ENCODE results near the gene ODAPH. TPM values are rescaled to one million over a fixed set of nuclear protein-coding genes. Genes with fewer than 3 reads are reported as not detected.
"Not testable (repeated sequence)": the region's sequence is repeated elsewhere in the genome, so short reads cannot be mapped to it uniquely, and the experiment has no call there.

Gene ODAPH
- total RNA-seq (not detected), polyA plus RNA-seq (ENCODE audit: insufficient read length in 6 of 6) (under 1 TPM in 3 of 6 donors, not detected in 3; 0.31 to 0.71 (median 0.54) TPM)
- long read RNA-seq, donor 1: 0 reads
- long read RNA-seq, donor 2: 0 reads
- long read RNA-seq, donor 3: 0 reads
- long read RNA-seq, donor 4: 0 reads
- long read RNA-seq, donor 5: 0 reads
- long read RNA-seq, donor 6: 0 reads
- long read RNA-seq, donor 7: 0 reads
- long read RNA-seq, donor 8: 0 reads
- long read RNA-seq, donor 9: 0 reads
- long read RNA-seq, donor 10: 0 reads
- long read RNA-seq, donor 11: 0 reads
- long read RNA-seq, donor 12: 0 reads

GRCh38 chr4:75555294-75556164, at the start of gene ODAPH:
TSS of gene ODAPH (plus strand) at chr4:75556066. CDS start at chr4:75556083, 17 bp downstream.
- Histone ChIP-seq H3K4me1 (no peaks in the 10 kb centered on the region), H3K4me3 (no peak within 1 kb of the TSS), H3K27me3 (peaks cover 0 to 4% of the 10 kb centered on the region in 2 donors), H3K36me3 (no peaks in the 10 kb centered on the region), H3K9me3 (no peaks in the 10 kb centered on the region), H3K27ac (no peak within 1 kb of the TSS)
- no peak for DNase-seq
- no peak for ATAC-seq
- TF ChIP-seq CTCF (IDR thresholded peaks at IDR 0.05): no peak
- intact Hi-C loops (cut with DNase I): no loop called here

GRCh38 chr4:75509592-75509991, 46.3 kb upstream of the ODAPH start:
- H3K27me3 ChIP-seq; ATAC-seq; H3K4me3 ChIP-seq; intact Hi-C loops (cut with DNase I); DNase-seq; H3K9me3 ChIP-seq: not testable (repeated sequence)
- peak overlapping the region in 1 of 2 donors; percentile 99 for H3K27ac ChIP-seq
- H3K36me3 ChIP-seq: peaks cover 0 to 27% of the 10 kb centered on the region in 2 donors
- peaks cover 19 to 37% of the 10 kb centered on the region in 2 donors for H3K4me1 ChIP-seq

- no peak for TF ChIP-seq CTCF (IDR thresholded peaks at IDR 0.05)
- ATAC-seq (no peak), DNase-seq (no peak)
- Histone ChIP-seq H3K9me3 (no peaks in the 10 kb centered on the region), H3K27ac (peak overlapping the region; percentile 1 to 99), H3K36me3 (peaks cover 0 to 12% of the 10 kb centered on the region in 2 donors), H3K4me1 (peaks cover 24 to 46% of the 10 kb centered on the region in 2 donors), H3K27me3 (no peaks in the 10 kb centered on the region), H3K4me3 (peak overlapping the region in 1 of 2 donors; percentile 87)
- intact Hi-C loops (cut with DNase I): no loop called here
Measured at GRCh38 chr4:75511841-75512240, 44.0 kb upstream of the ODAPH start.

GRCh38 chr4:75512386-75513211, 43.3 kb upstream of the ODAPH start:
- intact Hi-C loops (cut with DNase I): no loop called here
- no peaks in the 10 kb centered on the region for H3K27me3 ChIP-seq
- peak overlapping the region in 1 of 2 donors; percentile 87 for H3K4me3 ChIP-seq
- peak overlapping the region; percentile 97 to 99 for H3K27ac ChIP-seq
- H3K36me3 ChIP-seq: peaks cover 5 to 12% of the 10 kb centered on the region in 2 donors
- H3K4me1 ChIP-seq: peaks cover 24 to 46% of the 10 kb centered on the region in 2 donors
- no peaks in the 10 kb centered on the region for H3K9me3 ChIP-seq
- TF ChIP-seq CTCF (IDR thresholded peaks at IDR 0.05): no peak
- DNase-seq: peak in 1 of 4 donors; percentile 10
- ATAC-seq: no peak

- no peak for TF ChIP-seq CTCF (IDR thresholded peaks at IDR 0.05)
- ATAC-seq: peak; percentile 5
- DNase-seq: no peak
- Histone ChIP-seq H3K27ac (peak overlapping the region; percentile 97 to 99), H3K4me3 (peak overlapping the region; percentile 74 to 87), H3K4me1 (peaks cover 24 to 49% of the 10 kb centered on the region in 2 donors), H3K27me3 (no peaks in the 10 kb centered on the region), H3K9me3 (no peaks in the 10 kb centered on the region), H3K36me3 (peaks cover 5 to 18% of the 10 kb centered on the region in 2 donors)
- intact Hi-C loops (cut with DNase I): no loop called here
Measured at GRCh38 chr4:75513526-75514130, 42.2 kb upstream of the ODAPH start.
